GM12875 (cell line): ENCODE measurements around the gene PLCG2.

Source experiments
- H3K4me3 ChIP-seq: one replicate; pipeline ENCODE4 v1.5.1; 2011; ENCODE audit warnings: low read depth, low read length, control low read depth
- CTCF ChIP-seq: IDR thresholded peaks from 2 replicates; pipeline ENCODE4 v1.5.1; 2011; ENCODE audit warnings: low read depth, mild to moderate bottlenecking, control low read depth, inconsistent platforms, low read length, moderate library complexity, borderline replicate concordance; ENCODE audit not compliant: insufficient read depth

The PLCG2 gene

GRCh38 chr16:81816793-81817210 is 37.7 kb downstream of the PLCG2 start:
- TF ChIP-seq CTCF = no peak
- H3K4me3 ChIP-seq = peak overlapping the region; percentile 1

- TF ChIP-seq CTCF = no peak
- H3K4me3 ChIP-seq = peak overlapping the region; percentile 1
Measured at GRCh38 chr16:81817296-81817695, 38.2 kb downstream of the PLCG2 start.

- H3K4me3 ChIP-seq = peak overlapping the region; percentile 8
- no peak for TF ChIP-seq CTCF
Measured at GRCh38 chr16:81817789-81818567, 38.9 kb downstream of the PLCG2 start.

- H3K4me3 ChIP-seq = no peak overlapping the region
- TF ChIP-seq CTCF = no peak
Measured at GRCh38 chr16:81818568-81818896, 39.4 kb downstream of the PLCG2 start.

- no peak for TF ChIP-seq CTCF
- H3K4me3 ChIP-seq = no peak overlapping the region
Measured at GRCh38 chr16:81818905-81819304, 39.8 kb downstream of the PLCG2 start.

GRCh38 chr16:81821436-81822128 is 42.5 kb downstream of the PLCG2 start:
- TF ChIP-seq CTCF = no peak
- peak overlapping the region; percentile 53 for H3K4me3 ChIP-seq

- TF ChIP-seq CTCF = peak; percentile 18; the same call in 1 of the 2 replicates
- H3K4me3 ChIP-seq = peak overlapping the region; percentile 53
Measured at GRCh38 chr16:81823111-81823510, 44.0 kb downstream of the PLCG2 start.
